ENCODE data around the gene CGREF1.
A peak's percentile ranks its signal among the peaks of the same experiment; 100 is the strongest.

Gene CGREF1

DNA sequence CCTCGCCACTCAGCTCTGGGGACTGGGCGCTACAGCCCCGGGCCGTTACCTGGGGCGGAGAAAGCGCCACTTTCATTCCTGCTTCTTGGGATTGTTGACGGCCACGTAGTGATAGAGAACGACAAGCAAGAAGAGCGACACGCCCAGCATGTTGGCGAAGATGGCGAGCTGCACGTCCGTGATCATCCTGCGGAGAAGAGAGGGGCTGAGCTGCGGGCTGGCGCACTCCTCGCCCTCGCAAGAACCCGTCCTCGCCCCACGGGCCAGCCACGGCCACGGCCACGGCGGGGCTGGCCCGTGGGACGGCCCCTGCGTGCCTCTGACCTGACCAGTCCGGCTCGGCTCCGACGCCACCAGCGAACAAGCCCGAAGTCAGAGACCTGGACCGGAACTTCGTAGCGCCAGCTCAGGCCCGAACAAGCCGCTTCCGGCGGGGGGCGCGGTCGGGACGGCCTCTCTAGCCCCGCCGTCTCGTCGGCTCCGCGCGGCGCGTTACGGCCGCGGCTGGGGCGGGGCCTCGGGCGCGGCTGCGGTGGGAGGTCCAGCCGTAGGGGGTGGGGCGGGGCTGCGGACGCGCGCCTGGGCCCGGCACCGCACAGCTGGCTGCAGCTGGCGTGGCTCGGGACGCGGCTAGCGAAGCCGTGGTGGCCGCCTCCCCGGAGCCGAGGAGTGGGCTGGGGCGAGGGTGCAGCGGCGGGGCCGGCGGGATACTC lies 47.5 kb downstream of the CGREF1 start, which contains the start of gene OST4:
OST4 (minus strand) TSS at position 378 of the 713 bp plus-strand sequence.
- DNase-seq: peak; percentile 70 to 95

DNA sequence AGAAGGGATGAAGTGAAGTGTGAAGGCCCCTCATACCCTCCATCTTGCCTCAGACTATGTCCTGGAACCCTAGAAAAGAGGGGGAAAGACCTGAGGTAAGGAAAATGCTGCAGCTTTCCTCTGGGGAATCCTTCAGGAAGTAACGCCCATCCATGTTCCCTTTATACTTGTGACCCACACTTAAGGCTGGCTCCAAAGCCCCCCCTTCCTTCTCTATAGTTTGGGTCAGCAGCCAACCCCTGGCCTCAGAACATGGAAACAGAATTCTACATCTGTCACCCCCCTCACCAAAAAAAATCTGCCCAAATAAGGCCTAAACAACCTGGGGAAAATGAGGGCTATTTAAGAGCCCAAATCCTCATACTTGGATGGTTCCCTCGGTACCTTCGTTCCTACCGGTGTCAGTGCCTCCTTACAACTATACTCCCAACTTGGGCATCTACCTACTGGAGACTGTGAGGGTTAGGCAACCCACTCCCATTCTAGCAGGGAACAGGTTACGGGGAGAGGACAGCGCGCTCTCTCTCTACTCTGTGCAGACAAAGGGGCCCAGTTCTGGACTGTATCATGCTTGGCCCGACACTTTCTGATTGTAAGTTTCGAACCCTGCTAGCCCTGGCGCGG lies 48.2 kb downstream of the CGREF1 start:
- no peak for DNase-seq

DNA sequence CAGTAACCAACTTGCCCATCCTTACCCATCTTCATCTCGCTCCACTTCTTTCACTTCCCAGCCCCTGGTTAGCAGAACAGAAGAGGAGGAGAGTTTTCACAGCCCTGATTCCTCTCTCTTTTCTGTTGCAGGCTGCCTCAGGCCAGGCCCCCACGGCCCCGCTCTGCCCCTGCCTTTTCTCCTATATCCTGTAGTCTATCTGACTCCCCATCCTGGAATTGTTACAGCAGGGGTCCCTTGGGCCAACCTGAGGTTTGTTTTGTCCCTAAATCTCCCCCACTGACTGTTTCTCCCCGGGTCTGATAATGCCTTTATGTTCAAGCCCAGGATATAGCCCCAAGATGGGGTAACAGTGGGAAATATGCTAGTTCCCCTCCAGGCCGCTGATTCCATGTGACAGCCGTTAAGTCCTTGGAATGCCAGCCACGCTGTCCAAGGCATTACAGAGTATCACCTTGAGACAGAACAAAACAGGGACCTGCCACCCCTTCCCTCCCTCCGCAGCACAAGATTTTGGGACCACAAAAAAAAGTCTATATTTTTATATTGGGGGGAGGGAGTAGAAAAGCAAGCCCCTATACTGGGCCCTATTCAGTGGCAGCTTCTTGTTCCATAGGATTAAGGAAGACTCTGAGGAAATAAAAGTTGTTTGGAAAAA lies 48.8 kb downstream of the CGREF1 start:
- no peak for DNase-seq

GRCh38 chr2:27069436-27069835 lies 49.5 kb downstream of the CGREF1 start:
- no peak for DNase-seq

- no peak for DNase-seq
These were observed 51.5 kb downstream of the CGREF1 start for GRCh38 chr2:27067385-27067784.

- DNase-seq: no peak
These were observed 53.8 kb downstream of the CGREF1 start for GRCh38 chr2:27065128-27065527.

DNA sequence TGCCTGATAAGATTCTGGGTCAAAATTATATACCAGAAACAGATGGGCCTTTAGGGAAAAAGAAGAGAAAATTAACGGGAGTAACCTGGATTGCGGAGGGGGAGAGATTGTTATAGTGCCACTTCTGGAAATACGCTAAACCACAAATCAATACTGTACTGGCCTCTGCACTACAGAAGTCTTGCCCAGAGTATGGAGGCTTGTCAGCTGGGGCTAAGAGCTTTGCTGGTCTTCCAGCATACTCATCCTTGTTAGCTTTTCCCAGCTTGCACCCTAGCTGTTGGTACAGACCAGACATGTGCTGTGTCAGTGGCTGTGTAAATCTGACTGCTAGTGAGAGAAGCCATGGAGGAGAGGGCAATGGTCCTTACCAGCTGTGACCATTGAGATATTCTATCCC lies 58.6 kb downstream of the CGREF1 start:
- DNase-seq: no peak

DNA sequence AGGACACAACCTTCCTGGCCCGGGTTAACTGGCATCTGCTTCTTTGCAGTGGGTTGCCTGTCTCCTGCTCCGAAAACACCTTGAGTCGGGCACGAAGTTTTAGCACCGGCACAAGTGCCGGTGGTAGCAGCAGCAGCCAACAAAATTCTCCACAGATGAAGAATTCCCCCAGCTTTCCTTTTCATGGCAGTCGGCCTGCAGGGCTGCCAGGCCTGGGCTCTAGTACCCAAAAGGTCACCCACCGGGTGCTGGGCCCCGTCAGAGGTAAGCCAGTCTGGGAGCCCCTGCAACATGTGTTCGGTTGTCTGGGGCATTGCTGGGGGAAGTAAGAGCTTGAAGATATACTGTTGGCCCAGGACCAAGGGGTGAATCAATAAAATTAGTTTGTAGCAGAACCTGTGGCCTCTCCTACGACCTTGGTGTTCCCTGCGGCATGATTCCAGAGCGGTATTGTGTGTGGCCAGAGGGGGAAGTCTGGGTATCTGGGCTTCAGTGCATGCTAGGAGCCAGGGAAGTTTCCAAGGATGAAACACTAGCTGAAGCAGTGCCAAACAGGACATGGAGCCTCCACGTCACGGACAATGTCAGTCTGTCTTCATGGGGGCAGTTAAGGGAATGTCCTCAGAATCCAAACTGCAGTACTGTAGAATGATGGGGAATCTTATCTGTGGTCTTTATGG lies 59.6 kb downstream of the CGREF1 start:
- no peak for DNase-seq

DNA sequence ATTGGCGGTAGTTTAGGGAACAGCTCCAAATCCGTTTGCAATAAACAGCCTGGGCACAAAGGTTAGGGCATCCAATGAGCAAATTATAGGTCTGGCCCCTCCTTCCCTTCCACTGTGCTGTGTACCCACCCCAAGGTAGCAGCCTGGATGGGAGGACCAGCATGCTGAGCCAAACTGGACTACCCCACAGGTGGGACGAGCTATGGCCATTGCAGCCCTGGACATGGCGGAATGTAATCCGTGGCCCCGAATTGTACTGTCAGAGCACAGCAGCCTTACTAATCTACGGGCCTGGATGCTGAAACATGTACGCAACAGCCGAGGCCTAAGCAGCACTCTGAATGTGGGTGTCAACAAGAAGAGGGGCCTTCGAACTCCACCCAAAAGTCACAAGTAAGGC lies 60.7 kb downstream of the CGREF1 start:
- DNase-seq: no peak

GRCh38 chr2:27057184-27057583 lies 61.7 kb downstream of the CGREF1 start:
- DNase-seq: no peak

- DNase-seq: no peak
These were observed 64.2 kb downstream of the CGREF1 start for GRCh38 chr2:27054721-27055120.

DNA sequence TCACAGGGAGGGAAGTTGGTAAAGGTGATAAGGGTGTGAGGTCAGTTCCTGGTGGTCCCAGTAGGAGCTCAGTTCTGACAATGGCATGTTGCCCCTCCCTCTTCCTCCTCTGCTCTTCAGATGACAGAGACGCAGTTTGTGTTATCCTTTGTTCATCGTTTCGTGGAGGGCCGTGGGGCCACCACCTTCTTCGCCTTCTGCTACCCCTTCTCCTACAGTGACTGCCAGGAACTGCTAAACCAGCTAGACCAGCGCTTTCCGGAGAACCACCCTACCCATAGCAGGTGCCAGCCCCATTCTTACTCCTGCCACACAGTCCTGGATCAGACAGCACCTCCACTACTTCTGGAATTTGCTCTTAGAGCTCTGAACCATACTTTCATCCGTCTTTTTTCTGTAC lies 65.2 kb downstream of the CGREF1 start:
- DNase-seq: no peak

DNA sequence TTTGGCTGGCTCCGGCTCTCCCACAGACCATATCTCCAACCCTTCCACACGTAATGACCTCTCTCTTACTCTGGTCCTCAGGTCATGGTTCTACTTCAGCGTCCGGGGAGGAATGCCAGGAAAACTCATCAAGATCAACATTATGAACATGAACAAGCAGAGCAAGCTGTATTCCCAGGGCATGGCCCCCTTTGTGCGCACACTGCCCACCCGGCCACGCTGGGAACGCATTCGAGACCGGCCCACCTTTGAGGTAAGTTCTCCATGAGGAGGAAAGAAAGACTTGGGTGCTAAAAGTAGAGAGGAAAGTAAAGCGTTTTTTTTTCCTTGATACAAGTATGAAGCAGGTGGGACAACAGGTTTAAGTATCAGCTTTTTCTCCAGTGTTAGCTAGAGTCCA lies 65.6 kb downstream of the CGREF1 start:
- DNase-seq: no peak

DNA sequence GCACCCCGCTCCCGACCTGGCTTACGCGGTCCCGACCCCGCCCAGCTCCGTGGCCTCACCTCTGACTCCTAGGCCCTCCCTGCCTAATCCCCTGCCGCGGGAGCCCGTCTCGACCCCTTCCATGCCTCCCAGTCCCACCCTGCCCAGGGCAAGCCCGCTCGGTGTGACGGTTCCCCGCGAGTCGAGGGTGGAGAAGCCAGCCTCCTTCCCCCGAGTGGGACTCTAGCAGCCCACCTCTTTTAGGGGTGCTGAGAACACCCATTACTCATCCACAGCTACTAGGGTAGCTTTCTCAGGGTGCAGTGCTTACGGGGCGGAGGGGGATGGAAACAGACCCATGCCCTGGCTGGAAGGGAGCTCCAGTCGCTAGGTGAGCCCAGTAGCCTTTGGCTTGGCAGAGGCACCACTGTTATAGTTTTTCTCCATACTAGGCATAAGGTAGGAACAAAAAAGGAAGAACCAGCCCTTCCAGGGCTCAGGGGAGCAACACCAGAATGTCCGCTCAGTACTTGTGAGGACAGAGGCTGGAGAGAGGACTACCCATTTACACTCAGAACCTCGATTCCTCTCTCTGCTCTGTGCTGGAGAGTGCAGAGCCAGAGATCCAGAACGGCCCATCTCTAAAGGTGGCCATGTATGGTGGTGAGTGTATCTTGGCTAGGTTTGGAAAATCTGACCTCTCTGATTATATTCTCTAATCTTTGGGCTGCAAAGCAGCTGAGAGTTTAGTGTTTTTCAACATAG lies 66.9 kb downstream of the CGREF1 start:
- DNase-seq: no peak

DNA sequence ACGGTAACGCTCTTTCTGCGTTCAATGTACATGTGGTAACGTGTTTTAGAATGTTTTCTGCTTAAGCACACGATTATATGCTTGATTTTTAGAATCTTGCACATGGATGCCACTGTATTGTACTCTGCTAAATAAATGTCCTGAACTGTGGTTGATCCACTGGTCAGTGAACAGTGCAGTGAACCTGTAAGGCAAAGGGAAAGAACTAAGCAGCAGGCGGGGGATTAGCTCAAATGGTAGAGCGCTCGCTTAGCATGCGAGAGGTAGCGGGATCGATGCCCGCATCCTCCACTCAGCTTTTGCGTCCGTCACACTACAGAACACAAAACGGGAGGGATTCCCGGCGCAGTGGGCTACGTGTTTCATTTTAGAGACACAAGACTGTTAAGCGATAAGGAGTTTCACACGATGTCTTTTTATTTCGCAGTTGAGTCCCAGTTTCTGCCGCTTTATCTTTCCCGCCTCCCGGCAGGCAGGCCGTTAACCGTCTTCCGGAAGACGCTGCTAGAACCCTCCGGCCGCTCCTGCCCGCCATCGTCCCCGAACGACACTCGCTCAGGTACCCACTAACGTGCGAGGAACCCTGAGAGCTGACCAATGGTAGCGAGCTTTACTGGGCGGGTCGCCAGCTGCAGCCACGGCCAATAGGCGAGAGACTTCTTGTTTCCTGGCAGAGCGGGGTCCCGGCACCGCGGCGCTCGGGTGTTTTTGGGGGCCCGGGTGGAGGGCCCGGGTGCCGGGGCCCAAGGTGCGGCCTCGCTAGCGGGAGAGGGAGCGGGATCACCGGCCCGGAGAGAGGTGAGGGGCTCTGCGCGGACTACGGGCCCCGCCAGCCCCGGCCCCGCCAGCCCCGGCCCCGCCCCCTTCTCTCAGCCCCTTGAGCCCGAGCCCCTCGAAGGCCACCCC lies 67.7 kb downstream of the CGREF1 start, which contains the start of gene AGBL5:
AGBL5 (plus strand) TSS at position 673 of the 906 bp plus-strand sequence. CDS start 1,291 bp downstream, outside the sequence.
- peak; percentile 94 to 95 for DNase-seq

Measured in NCI-H446 (cell line).